A673 (cell line): Measurements from ENCODE around the gene TMEM88. TPM values are rescaled to one million over a fixed set of nuclear protein-coding genes. Genes with fewer than 3 reads are reported as not detected.

Source experiments
- BruUV-seq: library from RNA; stranded (reverse); fragments of 400-500 nt; replicated peaks from 2 replicates; lab custom pipeline; 2021; lab: Mats Ljungman, UMichigan
- CTCF ChIA-PET: fragments of 300-600 bp; sonication (Branson Sonifier 250); formaldehyde crosslinking; loops from one replicate; lab custom pipeline; 2022; ENCODE audit warnings: antibody characterized with exemption; lab: Charles Lee
- POLR2A ChIA-PET: fragments of 300-600 bp; sonication (Branson Sonifier 250); formaldehyde crosslinking; loops from one replicate; lab custom pipeline; 2022; ENCODE audit warnings: antibody characterized with exemption; ENCODE audit not compliant: low non-redundant PET; lab: Charles Lee
- DNase-seq: peaks from one replicate; pipeline ENCODE4 v3.0.0-alpha.2; 2015; ENCODE audit warnings: low spot score
- H3K27ac ChIP-seq: fragments of 200-600 bp; sonication (generic); 2 replicates; pipeline ENCODE4 v1.5.1; 2016; ENCODE audit warnings: mixed run types, low read depth, mild to moderate bottlenecking, mixed read lengths, antibody characterized with exemption, low read length; ENCODE audit not compliant: poor library complexity, severe bottlenecking
- H3K27me3 ChIP-seq: fragments of 200-600 bp; sonication (generic); replicated peaks from 2 replicates; pipeline ENCODE4 v1.6.1; 2017; ENCODE audit warnings: mixed run types, low read depth, mild to moderate bottlenecking, mixed read lengths, antibody characterized with exemption, low read length; ENCODE audit not compliant: insufficient read depth, poor library complexity
- H3K36me3 ChIP-seq: fragments of 200-600 bp; sonication (generic); 2 replicates; pipeline ENCODE4 v1.6.1; 2016; ENCODE audit warnings: mixed run types, mild to moderate bottlenecking, mixed read lengths, antibody characterized with exemption, low read length; ENCODE audit not compliant: insufficient read depth, poor library complexity, severe bottlenecking
- H3K4me1 ChIP-seq: fragments of 200-600 bp; sonication (generic); 2 replicates; pipeline ENCODE4 v1.6.1; 2017; ENCODE audit warnings: mixed run types, mild to moderate bottlenecking, mixed read lengths, antibody characterized with exemption, low read length; ENCODE audit not compliant: insufficient read depth, poor library complexity, severe bottlenecking
- H3K4me3 ChIP-seq: fragments of 200-600 bp; sonication (generic); 2 replicates; pipeline ENCODE4 v1.5.1; 2016; ENCODE audit warnings: low read depth, mixed run types, mild to moderate bottlenecking, mixed read lengths, low read length; ENCODE audit not compliant: poor library complexity, severe bottlenecking
- H3K9me3 ChIP-seq: fragments of 200-600 bp; sonication (generic); 2 replicates; pipeline ENCODE4 v1.6.1; 2016; ENCODE audit warnings: mixed run types, low read depth, mild to moderate bottlenecking, mixed read lengths, antibody characterized with exemption, low read length; ENCODE audit not compliant: poor library complexity, severe bottlenecking
- EZH2 ChIP-seq: fragments of 200-600 bp; sonication (generic); IDR thresholded peaks from 2 replicates; pipeline ENCODE4 v1.6.1; 2017; ENCODE audit warnings: borderline replicate concordance, low read depth, mild to moderate bottlenecking, mixed read lengths, antibody characterized with exemption, low read length; ENCODE audit not compliant: poor library complexity, severe bottlenecking
- intact Hi-C: fragments of 100-400 bp; cut with micrococcal nuclease; formaldehyde crosslinking; loops from one replicate; pipeline ENCODE4 v1.10.0; 2022; ENCODE audit not compliant: unreplicated experiment
- total RNA-seq: library from RNA; stranded (reverse); gene quantifications from 2 replicates; pipeline ENCODE4 v1.2.3, GENCODE V29; 2021
- TF ChIP-seq, protein P1 (sequence below): fragments of 300-800, 200-600 bp; sonication (generic); conservative IDR thresholded peaks from 2 replicates; pipeline ENCODE4 v1.5.1; 2017; ENCODE audit warnings: low read depth, mild to moderate bottlenecking, antibody characterized with exemption, low read length, moderate library complexity, mixed read lengths

Gene TMEM88
- total RNA-seq, 1 experiment from 2014 or later: 1.7 TPM

DNA sequence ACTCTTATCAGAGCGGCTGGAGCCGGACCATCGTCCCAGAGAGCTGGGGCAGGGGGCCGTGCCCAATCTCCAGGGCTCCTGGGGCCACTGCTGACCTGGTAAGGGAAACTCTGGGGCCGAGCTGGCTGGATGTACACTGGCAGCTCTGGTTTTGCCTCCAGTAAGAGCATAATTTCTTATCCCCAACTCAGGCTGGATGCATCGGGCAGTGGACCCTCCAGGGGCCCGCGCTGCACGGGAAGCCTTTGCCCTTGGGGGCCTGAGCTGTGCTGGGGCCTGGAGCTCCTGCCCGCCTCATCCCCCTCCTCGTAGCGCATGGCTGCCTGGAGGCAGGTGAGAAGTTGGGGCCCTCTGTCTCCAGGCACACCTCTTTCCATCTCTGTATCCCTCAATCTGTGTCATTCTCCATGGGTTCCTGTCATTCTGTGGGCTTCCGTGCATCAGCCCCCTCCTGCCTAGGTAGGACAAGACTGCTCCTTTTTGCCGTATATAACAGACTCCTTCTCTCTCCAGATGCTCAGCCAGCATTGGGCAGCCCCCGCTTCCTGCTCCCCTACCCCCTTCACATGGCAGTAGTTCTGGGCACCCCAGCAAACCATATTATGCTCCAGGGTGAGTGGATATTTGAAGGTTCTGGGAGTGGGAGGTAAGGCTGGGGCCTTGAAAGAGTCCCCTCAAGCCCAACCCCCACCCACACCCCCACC, 9.4 kb upstream of the TMEM88 start:
- peaks cover 17% of the 10 kb centered on the region for H3K4me1 ChIP-seq
- intact Hi-C loops: no loop called here
- BruUV-seq: no TSS peak
- H3K27me3 ChIP-seq: no peaks in the 10 kb centered on the region
- DNase-seq: no peak
- H3K9me3 ChIP-seq: no peaks in the 10 kb centered on the region
- H3K27ac ChIP-seq: peak overlapping the region; percentile 97
- POLR2A ChIA-PET: interaction anchor here (0.5 to 0.6 kb wide), 2 partner anchors 196 to 514 kb away, joined by 3 read pairs; no protein-coding TSS in a partner anchor
- TF ChIP-seq, protein P1, sequence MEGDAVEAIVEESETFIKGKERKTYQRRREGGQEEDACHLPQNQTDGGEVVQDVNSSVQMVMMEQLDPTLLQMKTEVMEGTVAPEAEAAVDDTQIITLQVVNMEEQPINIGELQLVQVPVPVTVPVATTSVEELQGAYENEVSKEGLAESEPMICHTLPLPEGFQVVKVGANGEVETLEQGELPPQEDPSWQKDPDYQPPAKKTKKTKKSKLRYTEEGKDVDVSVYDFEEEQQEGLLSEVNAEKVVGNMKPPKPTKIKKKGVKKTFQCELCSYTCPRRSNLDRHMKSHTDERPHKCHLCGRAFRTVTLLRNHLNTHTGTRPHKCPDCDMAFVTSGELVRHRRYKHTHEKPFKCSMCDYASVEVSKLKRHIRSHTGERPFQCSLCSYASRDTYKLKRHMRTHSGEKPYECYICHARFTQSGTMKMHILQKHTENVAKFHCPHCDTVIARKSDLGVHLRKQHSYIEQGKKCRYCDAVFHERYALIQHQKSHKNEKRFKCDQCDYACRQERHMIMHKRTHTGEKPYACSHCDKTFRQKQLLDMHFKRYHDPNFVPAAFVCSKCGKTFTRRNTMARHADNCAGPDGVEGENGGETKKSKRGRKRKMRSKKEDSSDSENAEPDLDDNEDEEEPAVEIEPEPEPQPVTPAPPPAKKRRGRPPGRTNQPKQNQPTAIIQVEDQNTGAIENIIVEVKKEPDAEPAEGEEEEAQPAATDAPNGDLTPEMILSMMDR: no peak
- no peak for TF ChIP-seq EZH2
- peak overlapping the region; percentile 81 for H3K4me3 ChIP-seq
- CTCF ChIA-PET: interaction anchor here (0.7 to 1.2 kb wide), 3 partner anchors 12 to 196 kb away, joined by 3 to 4 read pairs (median 4); partner anchors contain the start of gene NAA38
- peaks cover 51% of the 10 kb centered on the region for H3K36me3 ChIP-seq

DNA sequence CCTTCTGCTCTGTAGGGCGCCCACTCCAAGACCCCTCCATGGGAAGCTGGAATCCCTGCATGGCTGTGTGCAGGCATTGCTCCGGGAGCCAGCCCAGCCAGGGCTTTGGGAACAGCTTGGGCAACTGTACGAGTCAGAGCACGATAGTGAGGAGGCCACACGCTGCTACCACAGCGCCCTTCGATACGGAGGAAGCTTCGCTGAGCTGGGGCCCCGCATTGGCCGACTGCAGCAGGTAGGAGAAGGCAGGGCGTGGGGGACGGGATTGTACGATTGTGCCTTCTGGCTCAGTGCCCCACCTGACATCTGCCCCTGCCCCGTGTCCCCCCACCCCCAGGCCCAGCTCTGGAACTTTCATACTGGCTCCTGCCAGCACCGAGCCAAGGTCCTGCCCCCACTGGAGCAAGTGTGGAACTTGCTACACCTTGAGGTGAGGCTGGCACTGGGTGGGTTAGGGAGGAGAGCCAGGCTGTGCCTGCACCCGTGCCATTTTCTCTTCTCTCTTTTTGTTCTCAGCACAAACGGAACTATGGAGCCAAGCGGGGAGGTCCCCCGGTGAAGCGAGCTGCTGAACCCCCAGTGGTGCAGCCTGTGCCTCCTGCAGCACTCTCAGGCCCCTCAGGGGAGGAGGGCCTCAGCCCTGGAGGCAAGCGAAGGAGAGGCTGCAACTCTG, 8.7 kb upstream of the TMEM88 start:
- Histone ChIP-seq H3K4me3 (no peak overlapping the region), H3K27me3 (no peaks in the 10 kb centered on the region), H3K36me3 (peaks cover 57% of the 10 kb centered on the region), H3K9me3 (no peaks in the 10 kb centered on the region), H3K4me1 (peaks cover 10% of the 10 kb centered on the region), H3K27ac (no peak overlapping the region)
- BruUV-seq: no TSS peak
- DNase-seq: no peak
- no peak for TF ChIP-seq EZH2
- TF ChIP-seq, protein P1: no peak
- CTCF ChIA-PET: interaction anchor here (0.7 kb wide), 1 partner anchor 155 kb away, joined by 3 read pairs; no protein-coding TSS in a partner anchor
- POLR2A ChIA-PET: no interaction called here
- intact Hi-C loops: no loop called here

DNA sequence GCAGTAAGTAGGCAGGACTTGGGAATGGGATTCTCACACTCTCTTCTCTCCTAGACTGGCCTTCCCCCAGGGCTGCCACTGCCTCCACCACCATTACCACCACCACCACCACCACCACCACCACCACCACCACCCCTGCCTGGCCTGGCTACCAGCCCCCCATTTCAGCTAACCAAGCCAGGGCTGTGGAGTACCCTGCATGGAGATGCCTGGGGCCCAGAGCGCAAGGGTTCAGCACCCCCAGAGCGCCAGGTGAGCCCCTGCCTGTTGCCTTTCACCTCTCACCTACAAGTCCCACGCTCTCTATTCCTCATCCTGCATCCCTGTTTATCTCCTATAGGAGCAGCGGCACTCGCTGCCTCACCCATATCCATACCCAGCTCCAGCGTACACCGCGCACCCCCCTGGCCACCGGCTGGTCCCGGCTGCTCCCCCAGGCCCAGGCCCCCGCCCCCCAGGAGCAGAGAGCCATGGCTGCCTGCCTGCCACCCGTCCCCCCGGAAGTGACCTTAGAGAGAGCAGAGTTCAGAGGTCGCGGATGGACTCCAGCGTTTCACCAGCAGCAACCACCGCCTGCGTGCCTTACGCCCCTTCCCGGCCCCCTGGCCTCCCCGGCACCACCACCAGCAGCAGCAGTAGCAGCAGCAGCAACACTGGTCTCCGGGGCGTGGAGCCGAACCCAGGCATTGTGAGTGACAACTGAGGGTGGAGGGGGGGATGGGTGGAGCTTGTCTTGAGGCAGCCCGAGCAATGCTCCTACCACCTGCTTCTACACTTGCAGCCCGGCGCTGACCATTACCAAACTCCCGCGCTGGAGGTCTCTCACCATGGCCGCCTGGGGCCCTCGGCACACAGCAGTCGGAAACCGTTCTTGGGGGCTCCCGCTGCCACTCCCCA, 7.9 kb upstream of the TMEM88 start:
- BruUV-seq: no TSS peak
- POLR2A ChIA-PET: no interaction called here

More for the DNA sequence above, 7.9 kb upstream of the TMEM88 start:
- H3K27ac ChIP-seq: no peak overlapping the region
- intact Hi-C loops: no loop called here
- no peaks in the 10 kb centered on the region for H3K27me3 ChIP-seq
- no peak for DNase-seq
- TF ChIP-seq, protein P1: no peak
- TF ChIP-seq EZH2: no peak
- no peaks in the 10 kb centered on the region for H3K9me3 ChIP-seq
- peaks cover 64% of the 10 kb centered on the region for H3K36me3 ChIP-seq
- CTCF ChIA-PET: no interaction called here
- peaks cover 6% of the 10 kb centered on the region for H3K4me1 ChIP-seq
- no peak overlapping the region for H3K4me3 ChIP-seq
